Measurements from ENCODE around the gene CXCL12.

GRCh38 chr10:44353721-44354120, 31.2 kb downstream of the CXCL12 start:
- TF ChIP-seq, protein P1, sequence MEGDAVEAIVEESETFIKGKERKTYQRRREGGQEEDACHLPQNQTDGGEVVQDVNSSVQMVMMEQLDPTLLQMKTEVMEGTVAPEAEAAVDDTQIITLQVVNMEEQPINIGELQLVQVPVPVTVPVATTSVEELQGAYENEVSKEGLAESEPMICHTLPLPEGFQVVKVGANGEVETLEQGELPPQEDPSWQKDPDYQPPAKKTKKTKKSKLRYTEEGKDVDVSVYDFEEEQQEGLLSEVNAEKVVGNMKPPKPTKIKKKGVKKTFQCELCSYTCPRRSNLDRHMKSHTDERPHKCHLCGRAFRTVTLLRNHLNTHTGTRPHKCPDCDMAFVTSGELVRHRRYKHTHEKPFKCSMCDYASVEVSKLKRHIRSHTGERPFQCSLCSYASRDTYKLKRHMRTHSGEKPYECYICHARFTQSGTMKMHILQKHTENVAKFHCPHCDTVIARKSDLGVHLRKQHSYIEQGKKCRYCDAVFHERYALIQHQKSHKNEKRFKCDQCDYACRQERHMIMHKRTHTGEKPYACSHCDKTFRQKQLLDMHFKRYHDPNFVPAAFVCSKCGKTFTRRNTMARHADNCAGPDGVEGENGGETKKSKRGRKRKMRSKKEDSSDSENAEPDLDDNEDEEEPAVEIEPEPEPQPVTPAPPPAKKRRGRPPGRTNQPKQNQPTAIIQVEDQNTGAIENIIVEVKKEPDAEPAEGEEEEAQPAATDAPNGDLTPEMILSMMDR (IDR thresholded peaks at IDR 0.05), result no peak
- TF ChIP-seq POLR2A (IDR thresholded peaks at IDR 0.05), result no peak
- TF ChIP-seq POLR2AphosphoS5 (IDR thresholded peaks at IDR 0.05), result no peak
